IMR-90 (cell line): ENCODE data around the gene DHX15. TPM values are rescaled to one million over a fixed set of nuclear protein-coding genes. Genes with fewer than 3 reads are reported as not detected.

Source experiments
- ATAC-seq: fragments of 200-7000 bp; cut with Tn5 transposase; 2 replicates; pipeline ENCODE4 v1.9.1; 2020; ENCODE audit warnings: low read depth, mild to moderate bottlenecking, moderate library complexity
- BruUV-seq: library from RNA; stranded (reverse); fragments of 400-500 nt; replicated peaks from 2 replicates; lab custom pipeline; 2021; lab: Mats Ljungman, UMichigan
- CTCF ChIA-PET: fragments of 300-600 bp; formaldehyde crosslinking; extraction: SDS; loops from one replicate; lab custom pipeline; 2021; ENCODE audit warnings: antibody characterized with exemption; lab: Yijun Ruan, JAX
- POLR2A ChIA-PET: fragments of 300-600 bp; sonication (Branson Sonifier 250); formaldehyde crosslinking; loops from one replicate; lab custom pipeline; 2022; ENCODE audit warnings: antibody characterized with exemption; ENCODE audit not compliant: unreplicated experiment; lab: Charles Lee
- DNase-seq: peaks from one replicate; pipeline ENCODE4 v3.0.0; 2013
- H2AFZ ChIP-seq: replicated peaks from 2 replicates; pipeline ENCODE3; 2013; ENCODE audit warnings: low read length, mild to moderate bottlenecking; ENCODE audit not compliant: poor library complexity
- H2AK5ac ChIP-seq: 2 replicates; pipeline ENCODE4 v1.6.1; 2013; ENCODE audit warnings: low read depth, low read length, inconsistent platforms
- H2AK9ac ChIP-seq: replicated peaks from 2 replicates; pipeline ENCODE3; 2013; ENCODE audit warnings: mild to moderate bottlenecking, low read depth, low read length, moderate library complexity; ENCODE audit not compliant: poor library complexity
- H2BK120ac ChIP-seq: 2 replicates; pipeline ENCODE4 v1.6.1; 2013; ENCODE audit warnings: low read depth, low read length, inconsistent platforms
- H2BK15ac ChIP-seq: 3 replicates; pipeline ENCODE4 v1.6.1; 2013; ENCODE audit warnings: low read depth, low read length, inconsistent platforms
- H2BK20ac ChIP-seq: 2 replicates; pipeline ENCODE4 v1.6.1; 2013; ENCODE audit warnings: low read depth, mild to moderate bottlenecking, inconsistent platforms, low read length, moderate library complexity
- H2BK5ac ChIP-seq: 2 replicates; pipeline ENCODE4 v1.6.1; 2013; ENCODE audit warnings: mild to moderate bottlenecking, low read depth, low read length, inconsistent platforms; ENCODE audit not compliant: poor library complexity, severe bottlenecking
- H3K14ac ChIP-seq: replicated peaks from 2 replicates; pipeline ENCODE4 v1.6.1; 2013; ENCODE audit warnings: low read depth, low read length, inconsistent platforms
- H3K18ac ChIP-seq: 2 replicates; pipeline ENCODE4 v1.6.1; 2013; ENCODE audit warnings: low read depth, low read length, control low read depth
- H3K23ac ChIP-seq: 2 replicates; pipeline ENCODE4 v1.6.1; 2013; ENCODE audit warnings: low read depth, low read length, inconsistent platforms
- H3K27ac ChIP-seq: 2 replicates; pipeline ENCODE4 v1.5.1; 2013; ENCODE audit warnings: mild to moderate bottlenecking, control low read depth, low read length; ENCODE audit not compliant: insufficient read depth
- H3K27me3 ChIP-seq: 2 replicates; pipeline ENCODE4 v1.6.1; 2013; ENCODE audit warnings: low read length; ENCODE audit not compliant: control insufficient read depth, insufficient read depth
- H3K36me3 ChIP-seq: 2 replicates; pipeline ENCODE4 v1.6.1; 2013; ENCODE audit warnings: low read length, mixed read lengths; ENCODE audit not compliant: control insufficient read depth, insufficient read depth
- H3K4ac ChIP-seq: 2 replicates; pipeline ENCODE4 v1.6.1; 2013; ENCODE audit warnings: low read depth, low read length, inconsistent platforms
- H3K4me1 ChIP-seq: 2 replicates; pipeline ENCODE4 v1.6.1; 2013; ENCODE audit warnings: low read length, mixed read lengths; ENCODE audit not compliant: control insufficient read depth, insufficient read depth
- H3K4me2 ChIP-seq: 2 replicates; pipeline ENCODE4 v1.6.1; 2013; ENCODE audit warnings: low read depth, mild to moderate bottlenecking, control low read depth, low read length, moderate library complexity
- H3K4me3 ChIP-seq: 2 replicates; pipeline ENCODE4 v1.5.1; 2013; ENCODE audit warnings: low read depth, mild to moderate bottlenecking, control low read depth, low read length, moderate library complexity; ENCODE audit not compliant: insufficient read depth
- H3K56ac ChIP-seq: 2 replicates; pipeline ENCODE4 v1.6.1; 2013; ENCODE audit warnings: low read length, inconsistent platforms; ENCODE audit not compliant: insufficient read depth; ENCODE audit errors: extremely low read depth
- H3K79me1 ChIP-seq, 2 experiments: 2 replicates each; pipeline ENCODE4 v1.6.1; 2013; ENCODE audit warnings: low read length in 2 of 2, inconsistent platforms in 1 of 2, low read depth in 1 of 2
- H3K9ac ChIP-seq: 2 replicates; pipeline ENCODE4 v1.6.1; 2013; ENCODE audit warnings: low read depth, low read length, control low read depth
- H3K9me1 ChIP-seq: 2 replicates; pipeline ENCODE4 v1.6.1; 2013; ENCODE audit warnings: low read length, inconsistent platforms; ENCODE audit not compliant: insufficient read depth
- H3K9me3 ChIP-seq: 2 replicates; pipeline ENCODE4 v1.6.1; 2013; ENCODE audit warnings: low read length; ENCODE audit not compliant: control insufficient read depth, insufficient read depth
- H4K20me1 ChIP-seq: 2 replicates; pipeline ENCODE4 v1.6.1; 2013; ENCODE audit warnings: low read length, inconsistent platforms; ENCODE audit not compliant: insufficient read depth
- H4K5ac ChIP-seq: 2 replicates; pipeline ENCODE4 v1.6.1; 2013; ENCODE audit warnings: mild to moderate bottlenecking, low read depth, low read length, control low read depth
- H4K8ac ChIP-seq, 2 experiments: 2 replicates each; pipeline ENCODE4 v1.6.1; 2013; ENCODE audit warnings: low read depth in 2 of 2, low read length in 2 of 2, control low read depth in 1 of 2, inconsistent platforms in 1 of 2
- H4K91ac ChIP-seq: 2 replicates; pipeline ENCODE4 v1.6.1; 2013; ENCODE audit warnings: low read depth, low read length, inconsistent platforms; ENCODE audit not compliant: insufficient read depth
- BHLHE40 ChIP-seq: fragments of 150-350 bp; IDR thresholded peaks from 2 replicates; pipeline ENCODE4 v1.6.1; 2016; ENCODE audit warnings: mild to moderate bottlenecking, low read depth, low read length
- CEBPB ChIP-seq: IDR thresholded peaks from 2 replicates; pipeline ENCODE4 v1.6.1; 2012; ENCODE audit warnings: low read depth, low read length, improper control_type of control experiment
- CHD1 ChIP-seq: IDR thresholded peaks from 2 replicates; pipeline ENCODE4 v1.6.1; 2012; ENCODE audit warnings: low read depth, low read length, improper control_type of control experiment
- FOS ChIP-seq: fragments of 150-350 bp; IDR thresholded peaks from 2 replicates; pipeline ENCODE4 v1.6.1; 2016; ENCODE audit warnings: low read depth, low read length
- MAFK ChIP-seq: IDR thresholded peaks from 2 replicates; pipeline ENCODE4 v1.6.1; 2012; ENCODE audit warnings: low read depth, low read length, improper control_type of control experiment
- MAZ ChIP-seq: IDR thresholded peaks from 2 replicates; pipeline ENCODE4 v1.6.1; 2012; ENCODE audit warnings: low read depth, mild to moderate bottlenecking, low read length, improper control_type of control experiment, moderate library complexity, borderline replicate concordance
- MXI1 ChIP-seq: IDR thresholded peaks from 2 replicates; pipeline ENCODE4 v1.6.1; 2012; ENCODE audit warnings: low read depth, mild to moderate bottlenecking, low read length, moderate library complexity, borderline replicate concordance
- NFE2L2 ChIP-seq: fragments of 150-350 bp; IDR thresholded peaks from 2 replicates; pipeline ENCODE4 v1.6.1; 2016; ENCODE audit warnings: low read depth, mild to moderate bottlenecking, low read length
- POLR2A ChIP-seq: IDR thresholded peaks from 2 replicates; pipeline ENCODE4 v1.6.1; 2012; ENCODE audit warnings: mild to moderate bottlenecking, low read depth, low read length
- RAD21 ChIP-seq: IDR thresholded peaks from 2 replicates; pipeline ENCODE4 v1.6.1; 2012; ENCODE audit warnings: low read length, improper control_type of control experiment
- RCOR1 ChIP-seq: IDR thresholded peaks from 2 replicates; pipeline ENCODE4 v1.6.1; 2012; ENCODE audit warnings: mild to moderate bottlenecking, low read length, improper control_type of control experiment; ENCODE audit not compliant: insufficient replicate concordance
- RFX5 ChIP-seq: IDR thresholded peaks from 2 replicates; pipeline ENCODE4 v1.8.0; 2012; ENCODE audit warnings: low read depth, mild to moderate bottlenecking, low read length, moderate library complexity
- WGBS, 2 experiments: methylation state at CpG; one replicate each; pipeline versions ENCODE4 v1.1.5 to v1.1.7; 2013; ENCODE audit warnings: missing lambda C conversion rate in 2 of 2; ENCODE audit not compliant: insufficient read length in 1 of 2; ENCODE audit errors: extremely low coverage in 2 of 2; 5-methylcytosine and 5-hydroxymethylcytosine counted together
- dilution Hi-C: fragments of 300-500 bp; cut with HindIII; formaldehyde crosslinking; loops from one replicate; pipeline ENCODE4 v1.14.3; 2018; ENCODE audit warnings: low sequenced_read_pairs; ENCODE audit not compliant: unreplicated experiment
- in situ Hi-C: fragments of 300-500 bp; cut with MboI; formaldehyde crosslinking; loops from 3 replicates; pipeline ENCODE4 v1.14.3; 2019; ENCODE audit warnings: low sequenced_read_pairs, inconsistent platforms, mixed read lengths
- intact Hi-C: fragments of 100-400 bp; cut with micrococcal nuclease; formaldehyde crosslinking; loops from 2 replicates; pipeline ENCODE4 v1.10.0; 2022
- polyA plus RNA-seq, 3 experiments: library from polyadenylated mRNA; depleted of rRNA; stranded (reverse); fragments of >200 nt; gene quantifications; 2 replicates each; pipeline ENCODE4 v1.2.3, GENCODE V29; 2012; ENCODE audit warnings: low replicate concordance in 1 of 3
- total RNA-seq: library from RNA; depleted of rRNA; stranded (reverse); fragments of >200 nt; gene quantifications from 2 replicates; pipeline ENCODE4 v1.2.3, GENCODE V29; 2012
- TF ChIP-seq, protein P1 (sequence below): conservative IDR thresholded peaks from 2 replicates; pipeline ENCODE4 v1.5.1; 2012; ENCODE audit warnings: mild to moderate bottlenecking, low read depth, low read length, improper control_type of control experiment
- TF ChIP-seq, protein P2 (sequence below): fragments of 150-350 bp; IDR thresholded peaks from 2 replicates; pipeline ENCODE4 v1.6.1; 2017; ENCODE audit warnings: mild to moderate bottlenecking, antibody characterized with exemption, low read length, low read depth
- TF ChIP-seq, protein P3 (sequence below): fragments of 150-350 bp; IDR thresholded peaks from 2 replicates; pipeline ENCODE4 v1.6.1; 2016; ENCODE audit warnings: low read depth, mild to moderate bottlenecking, low read length, moderate library complexity, borderline replicate concordance

Gene DHX15
- total and polyA plus RNA-seq, 2 of the 4 experiments (the other 2 are of a cell fraction), result 97.9 to 172 TPM

DNA sequence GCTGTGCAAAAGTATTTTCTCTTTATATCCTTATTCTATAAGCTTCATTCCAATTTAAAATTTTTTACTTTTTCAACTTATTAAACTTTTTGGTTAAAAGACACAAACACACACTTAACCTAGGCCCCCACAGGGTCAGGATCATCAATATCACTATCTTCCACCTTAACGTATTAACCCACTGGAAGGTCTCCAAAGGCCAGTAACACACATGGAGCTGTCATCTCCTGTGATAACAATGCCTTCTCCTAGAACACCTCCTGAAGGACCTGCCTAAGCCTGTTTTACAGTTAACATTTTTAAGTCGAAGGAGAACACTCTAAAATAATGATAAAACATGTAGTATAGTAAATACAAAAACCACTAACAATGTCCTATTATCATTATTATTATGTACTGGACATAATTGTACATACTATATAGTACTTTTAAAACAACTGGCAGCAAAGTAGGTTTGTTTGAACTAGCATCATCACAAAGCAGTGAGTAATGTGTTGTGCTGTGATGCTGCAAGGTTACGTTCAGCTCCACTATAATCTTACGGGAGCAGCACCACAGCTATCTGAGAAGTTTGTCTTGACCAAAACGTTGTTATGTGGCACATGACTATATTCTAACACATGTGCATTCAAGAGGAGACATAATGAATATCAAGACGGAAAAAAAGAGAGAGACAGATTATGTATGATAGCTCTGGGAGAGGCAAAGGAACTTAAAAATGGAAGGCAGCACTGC is 33.7 kb downstream of the DHX15 start:
- no peaks in the 10 kb centered on the region; the same call in 1 of the 2 replicates for H3K9me1 ChIP-seq
- H3K79me1 ChIP-seq, result peaks cover 29 to 57% of the 10 kb centered on the region in 2 experiments
- H3K27me3 ChIP-seq, result no peaks in the 10 kb centered on the region
- no CpG with 5 or more reads among the region's 6 CpGs for WGBS, 2 experiments
- no peak overlapping the region for H3K4ac ChIP-seq
- no peak overlapping the region; the same call in 1 of the 2 replicates for H3K27ac ChIP-seq
- H4K8ac ChIP-seq, result no peak overlapping the region
- H2BK120ac ChIP-seq, result no peak overlapping the region
- H3K9ac ChIP-seq, result no peak overlapping the region
- H3K4me3 ChIP-seq, result no peak overlapping the region
- H3K4me1 ChIP-seq, result peaks cover 7% of the 10 kb centered on the region
- H3K4me2 ChIP-seq, result no peak overlapping the region
- no peak overlapping the region for H2AFZ ChIP-seq
- H3K23ac ChIP-seq, result no peak overlapping the region; the same call in 1 of the 2 replicates
- no peak overlapping the region for H4K91ac ChIP-seq
- H2AK9ac ChIP-seq, result no peak overlapping the region
- no peak for ATAC-seq
- peaks cover 64% of the 10 kb centered on the region for H4K20me1 ChIP-seq
- BruUV-seq, result no TSS peak
- no peak overlapping the region for H4K5ac ChIP-seq
- H3K56ac ChIP-seq, result no peak overlapping the region
- no peak overlapping the region for H3K18ac ChIP-seq
- H3K9me3 ChIP-seq, result no peaks in the 10 kb centered on the region
- no peak overlapping the region for H2BK20ac ChIP-seq
- in situ Hi-C loops (no loop called here), intact Hi-C loops (no loop called here), dilution Hi-C loops (no loop called here)
- no peak overlapping the region; the same call in 2 of the 3 replicates for H2BK15ac ChIP-seq
- DNase-seq, result no peak
- peaks cover 23% of the 10 kb centered on the region for H3K36me3 ChIP-seq
- H2AK5ac ChIP-seq, result no peak overlapping the region; the same call in 1 of the 2 replicates
- H3K14ac ChIP-seq, result peak overlapping the region; percentile 5; the same call in 1 of the 2 replicates
- ChIA-PET POLR2A (no interaction called here), CTCF (interaction anchor here (1.5 to 2.3 kb wide), 2 partner anchors 16 to 62 kb away, joined by 4 to 8 read pairs; no protein-coding TSS in a partner anchor)
- H2BK5ac ChIP-seq, result peak overlapping the region; percentile 59
- no peak for TF ChIP-seq RCOR1
- TF ChIP-seq, protein P1, sequence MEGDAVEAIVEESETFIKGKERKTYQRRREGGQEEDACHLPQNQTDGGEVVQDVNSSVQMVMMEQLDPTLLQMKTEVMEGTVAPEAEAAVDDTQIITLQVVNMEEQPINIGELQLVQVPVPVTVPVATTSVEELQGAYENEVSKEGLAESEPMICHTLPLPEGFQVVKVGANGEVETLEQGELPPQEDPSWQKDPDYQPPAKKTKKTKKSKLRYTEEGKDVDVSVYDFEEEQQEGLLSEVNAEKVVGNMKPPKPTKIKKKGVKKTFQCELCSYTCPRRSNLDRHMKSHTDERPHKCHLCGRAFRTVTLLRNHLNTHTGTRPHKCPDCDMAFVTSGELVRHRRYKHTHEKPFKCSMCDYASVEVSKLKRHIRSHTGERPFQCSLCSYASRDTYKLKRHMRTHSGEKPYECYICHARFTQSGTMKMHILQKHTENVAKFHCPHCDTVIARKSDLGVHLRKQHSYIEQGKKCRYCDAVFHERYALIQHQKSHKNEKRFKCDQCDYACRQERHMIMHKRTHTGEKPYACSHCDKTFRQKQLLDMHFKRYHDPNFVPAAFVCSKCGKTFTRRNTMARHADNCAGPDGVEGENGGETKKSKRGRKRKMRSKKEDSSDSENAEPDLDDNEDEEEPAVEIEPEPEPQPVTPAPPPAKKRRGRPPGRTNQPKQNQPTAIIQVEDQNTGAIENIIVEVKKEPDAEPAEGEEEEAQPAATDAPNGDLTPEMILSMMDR, result no peak
- TF ChIP-seq CEBPB, result no peak
- no peak for TF ChIP-seq NFE2L2
- no peak for TF ChIP-seq MXI1
- no peak for TF ChIP-seq BHLHE40
- no peak for TF ChIP-seq FOS
- TF ChIP-seq, protein P2, sequence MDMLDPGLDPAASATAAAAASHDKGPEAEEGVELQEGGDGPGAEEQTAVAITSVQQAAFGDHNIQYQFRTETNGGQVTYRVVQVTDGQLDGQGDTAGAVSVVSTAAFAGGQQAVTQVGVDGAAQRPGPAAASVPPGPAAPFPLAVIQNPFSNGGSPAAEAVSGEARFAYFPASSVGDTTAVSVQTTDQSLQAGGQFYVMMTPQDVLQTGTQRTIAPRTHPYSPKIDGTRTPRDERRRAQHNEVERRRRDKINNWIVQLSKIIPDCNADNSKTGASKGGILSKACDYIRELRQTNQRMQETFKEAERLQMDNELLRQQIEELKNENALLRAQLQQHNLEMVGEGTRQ, result no peak
- TF ChIP-seq CHD1, result no peak
- TF ChIP-seq MAZ, result no peak
- TF ChIP-seq MAFK, result no peak
- TF ChIP-seq RAD21, result no peak
- TF ChIP-seq RFX5, result no peak
- no peak for TF ChIP-seq POLR2A
- TF ChIP-seq, protein P3, sequence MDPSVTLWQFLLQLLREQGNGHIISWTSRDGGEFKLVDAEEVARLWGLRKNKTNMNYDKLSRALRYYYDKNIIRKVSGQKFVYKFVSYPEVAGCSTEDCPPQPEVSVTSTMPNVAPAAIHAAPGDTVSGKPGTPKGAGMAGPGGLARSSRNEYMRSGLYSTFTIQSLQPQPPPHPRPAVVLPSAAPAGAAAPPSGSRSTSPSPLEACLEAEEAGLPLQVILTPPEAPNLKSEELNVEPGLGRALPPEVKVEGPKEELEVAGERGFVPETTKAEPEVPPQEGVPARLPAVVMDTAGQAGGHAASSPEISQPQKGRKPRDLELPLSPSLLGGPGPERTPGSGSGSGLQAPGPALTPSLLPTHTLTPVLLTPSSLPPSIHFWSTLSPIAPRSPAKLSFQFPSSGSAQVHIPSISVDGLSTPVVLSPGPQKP, result no peak
